K562 (cell line): ENCODE data around the gene FAM171A2. TPM values are rescaled to one million over a fixed set of nuclear protein-coding genes. Genes with fewer than 3 reads are reported as not detected.

Experiments used
- DNMT1 ChIP-seq: fragments of 450-650 bp; IDR thresholded peaks from 2 replicates; pipeline ENCODE4 v1.6.1; 2016; ENCODE audit warnings: antibody characterized with exemption, mild to moderate bottlenecking
- ESRRA ChIP-seq: fragments of 450-650 bp; IDR thresholded peaks from 2 replicates; pipeline ENCODE4 v1.6.1; 2014; ENCODE audit warnings: low read depth, mild to moderate bottlenecking, moderate library complexity, borderline replicate concordance
- HDAC2 ChIP-seq: fragments of 450-650 bp; IDR thresholded peaks from 2 replicates; pipeline ENCODE4 v1.6.1; 2016; ENCODE audit warnings: mild to moderate bottlenecking
- RB1 ChIP-seq: fragments of 450-650 bp; IDR thresholded peaks from 2 replicates; pipeline ENCODE4 v1.6.1; 2017; ENCODE audit warnings: low read depth, mild to moderate bottlenecking
- YY1 ChIP-seq, 3 experiments: IDR thresholded peaks; 2 replicates each; pipeline ENCODE4 v1.6.1; 2011; ENCODE audit warnings: low read length in 2 of 3, mild to moderate bottlenecking in 2 of 3, moderate library complexity in 2 of 3, borderline replicate concordance in 1 of 3, control low read depth in 1 of 3, low read depth in 1 of 3; ENCODE audit not compliant: insufficient read depth in 3 of 3, insufficient replicate concordance in 2 of 3, control insufficient read depth in 1 of 3, insufficient read length in 1 of 3; ENCODE audit errors: extremely low read depth in 1 of 3
- ZBTB40 ChIP-seq, 2 experiments: fragments of 450-650 bp in 1 of 2; sonication (generic) in 1 of 2; formaldehyde crosslinking in 1 of 2; IDR thresholded peaks; 2 replicates each; pipeline versions ENCODE4 v1.7.1 to v1.9.0; 2016 to 2022; ENCODE audit warnings: inconsistent platforms in 1 of 2, mild to moderate bottlenecking in 1 of 2, missing genetic modification reagents in 1 of 2
- ZBTB7A ChIP-seq: IDR thresholded peaks from 2 replicates; pipeline ENCODE4 v1.6.1; 2011; ENCODE audit warnings: low read depth, mild to moderate bottlenecking, low read length, moderate library complexity, borderline replicate concordance; ENCODE audit not compliant: control insufficient read depth
- ZNF449 ChIP-seq: fragments of 250-450 bp; sonication (Bioruptor Pico); IDR thresholded peaks from 2 replicates; pipeline ENCODE4 v1.8.0; 2022; ENCODE audit warnings: moderate library complexity, mild to moderate bottlenecking, inconsistent platforms
- polyA plus RNA-seq, 8 experiments: library from polyadenylated mRNA; depleted of rRNA in 4 of 8; stranded (reverse) in 5 of 8; unstranded in 3 of 8; fragments of >200 nt; fragmentation: Nextera tagmentation in 2 of 8; fragmentation: Illumina TruSeq in 1 of 8; extraction: Ambion mirVana in 2 of 8; extraction: Trizol in 1 of 8; gene quantifications; 2 replicates each; pipeline versions ENCODE4 v1.2.1 to v1.2.3, GENCODE V29; 2011 to 2014; ENCODE audit warnings: inconsistent platforms in 1 of 8, missing spikeins in 1 of 8
- total RNA-seq, 7 experiments: library from RNA; depleted of rRNA in 6 of 7; stranded (reverse); fragments of >200 nt in 6 of 7; fragmentation: Illumina TruSeq in 2 of 7; extraction: Trizol in 2 of 7; gene quantifications; 2 replicates each; pipeline versions ENCODE4 v1.2.1 to v1.2.3, GENCODE V29; 2011 to 2021; ENCODE audit warnings: low replicate concordance in 1 of 7
- TF ChIP-seq, protein P1 (sequence below): sonication (generic); formaldehyde crosslinking; IDR thresholded peaks from 2 replicates; pipeline ENCODE4 v1.8.0; 2022; ENCODE audit warnings: missing genetic modification reagents, mild to moderate bottlenecking, moderate library complexity, borderline replicate concordance

The FAM171A2 gene
- total and polyA plus RNA-seq, 9 of the 15 experiments (the other 6 are each of a cell fraction or from before 2014, with no cell fraction given) = 0.10 to 10.2 (median 2.0) TPM; not detected in 1

- TF ChIP-seq RB1 (no peak), ZBTB7A (0 out of 2 replicates have a peak, but pooled peaks have one; percentile 23), YY1 (IDR thresholded peaks at IDR 0.05; ENCODE audit: borderline replicate concordance in 1 of 3, control insufficient read depth in 1 of 3, extremely low read depth in 1 of 3, insufficient read depth in 3 of 3, insufficient read length in 1 of 3, insufficient replicate concordance in 2 of 3, low read depth in 1 of 3, low read length in 2 of 3) (peak in 1 of 3 experiments; percentile 64), ESRRA (peak; percentile 62; the same call in 1 of the 2 replicates), ZBTB40 (IDR thresholded peaks at IDR 0.05) (0 out of 2 replicates have a peak, but pooled peaks have one; percentile 8), ZBTB40 (CRISPR knock-in tag; IDR thresholded peaks at IDR 0.05) (no peak), HDAC2 (0 out of 2 replicates have a peak, but pooled peaks have one; percentile 28), ZNF449 (CRISPR knock-in tag) (no peak), DNMT1 (no peak)
- TF ChIP-seq, protein P1, sequence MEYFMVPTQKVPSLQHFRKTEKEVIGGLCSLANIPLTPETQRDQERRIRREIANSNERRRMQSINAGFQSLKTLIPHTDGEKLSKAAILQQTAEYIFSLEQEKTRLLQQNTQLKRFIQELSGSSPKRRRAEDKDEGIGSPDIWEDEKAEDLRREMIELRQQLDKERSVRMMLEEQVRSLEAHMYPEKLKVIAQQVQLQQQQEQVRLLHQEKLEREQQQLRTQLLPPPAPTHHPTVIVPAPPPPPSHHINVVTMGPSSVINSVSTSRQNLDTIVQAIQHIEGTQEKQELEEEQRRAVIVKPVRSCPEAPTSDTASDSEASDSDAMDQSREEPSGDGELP (CRISPR knock-in tag) = peak; percentile 25; the same call in 1 of the 2 replicates
Measured at GRCh38 chr17:44323359-44324091, 40.1 kb downstream of the FAM171A2 start (continued).
